B cell (primary cell): ENCODE results near the gene PARD3. TPM values are rescaled to one million over a fixed set of nuclear protein-coding genes. Genes with fewer than 3 reads are reported as not detected.

Experiments used
- ATAC-seq: fragments of 200-7000 bp; cut with Tn5 transposase; one replicate; pipeline ENCODE4 v1.10.0; 2021; ENCODE audit warnings: low read depth, mild to moderate bottlenecking, moderate number of reproducible peaks, moderate library complexity
- CTCF ChIA-PET: fragments of 350-600 bp; sonication (Branson Sonifier 250); formaldehyde crosslinking; loops from one replicate; lab custom pipeline; 2021; ENCODE audit warnings: antibody characterized with exemption, inconsistent platforms; lab: Charles Lee
- POLR2A ChIA-PET: fragments of 350-600 bp; sonication (Branson Sonifier 250); formaldehyde crosslinking; loops from one replicate; lab custom pipeline; 2021; ENCODE audit warnings: antibody characterized with exemption; lab: Charles Lee
- DNase-seq: peaks from one replicate; pipeline ENCODE4 v3.0.0; 2013
- H2AFZ ChIP-seq: 2 replicates; pipeline ENCODE4 v1.6.1; 2012; ENCODE audit warnings: mild to moderate bottlenecking, low read depth, low read length; ENCODE audit not compliant: insufficient read depth, poor library complexity, severe bottlenecking
- H3K27ac ChIP-seq, 2 donors: 1 replicate in 1 of 2; 2 replicates in 1 of 2; pipeline ENCODE4 v1.5.1; 2012 to 2013; ENCODE audit warnings: low read length in 2 of 2, mild to moderate bottlenecking in 2 of 2, moderate library complexity in 1 of 2
- H3K27me3 ChIP-seq, 4 experiments: fragments of 200-600 bp in 1 of 4; sonication (generic) in 1 of 4; replicated peaks in 1 of 4; 1 replicate in 2 of 4; 2 replicates in 2 of 4; pipeline versions ENCODE4 v1.6.1 to v1.7.0; 2013 to 2016; ENCODE audit warnings: low read length in 3 of 4, mild to moderate bottlenecking in 2 of 4, mixed read lengths in 1 of 4, moderate library complexity in 1 of 4; ENCODE audit not compliant: insufficient read depth in 4 of 4, control insufficient read depth in 3 of 4; ENCODE audit errors: control extremely low read depth in 1 of 4
- H3K36me3 ChIP-seq, 2 experiments: replicated peaks in 1 of 2; 1 replicate in 1 of 2; 2 replicates in 1 of 2; pipeline versions ENCODE4 v1.6.1 to v1.7.1; 2013; ENCODE audit warnings: low read length in 1 of 2; ENCODE audit not compliant: insufficient read depth in 2 of 2, control insufficient read depth in 1 of 2; ENCODE audit errors: control extremely low read depth in 1 of 2, extremely low read depth in 1 of 2
- H3K4me1 ChIP-seq, 2 donors: fragments of 200-600 bp in 1 of 2; sonication (generic) in 1 of 2; 1 replicate in 1 of 2; 2 replicates in 1 of 2; pipeline versions ENCODE4 v1.5.1 to v1.6.1; 2013 to 2017; ENCODE audit warnings: low read length in 2 of 2; ENCODE audit not compliant: control insufficient read depth in 2 of 2, insufficient read depth in 2 of 2
- H3K4me2 ChIP-seq: replicated peaks from 2 replicates; pipeline ENCODE3; 2012; ENCODE audit warnings: mild to moderate bottlenecking, low read depth, low read length; ENCODE audit not compliant: poor library complexity, severe bottlenecking
- H3K4me3 ChIP-seq, 5 experiments: fragments of 200-600 bp in 1 of 5; sonication (generic) in 1 of 5; 1 replicate in 3 of 5; 2 replicates in 2 of 5; pipeline versions ENCODE4 v1.5.1 to v1.7.0; 2011 to 2016; ENCODE audit warnings: low read length in 4 of 5, mild to moderate bottlenecking in 4 of 5, low read depth in 2 of 5, control low read depth in 1 of 5, moderate library complexity in 1 of 5; ENCODE audit not compliant: insufficient read depth in 1 of 5; ENCODE audit errors: control extremely low read depth in 1 of 5, extremely low read depth in 1 of 5
- H3K79me2 ChIP-seq: fragments of 200-600 bp; sonication (generic); one replicate; pipeline ENCODE4 v1.6.0; 2016; ENCODE audit warnings: low read length; ENCODE audit not compliant: control insufficient read depth, insufficient read depth
- H3K9ac ChIP-seq: fragments of 200-600 bp; sonication (generic); 2 replicates; pipeline ENCODE4 v1.6.1; 2017; ENCODE audit warnings: mild to moderate bottlenecking, low read length, moderate library complexity
- H3K9me3 ChIP-seq, 3 donors: one replicate each; pipeline versions ENCODE4 v1.6.1 to v1.7.1; 2013; ENCODE audit warnings: low read length in 2 of 3; ENCODE audit not compliant: control insufficient read depth in 2 of 3, insufficient read depth in 1 of 3; ENCODE audit errors: control extremely low read depth in 1 of 3
- H4K20me1 ChIP-seq: 2 replicates; pipeline ENCODE4 v1.6.0; 2012; ENCODE audit warnings: mild to moderate bottlenecking, low read length; ENCODE audit not compliant: insufficient read depth, control insufficient read depth, poor library complexity, severe bottlenecking
- H3K27ac Mint-ChIP-seq: one replicate; pipeline ENCODE4 v1.8.0; 2021; ENCODE audit warnings: mixed read lengths
- H3K27me3 Mint-ChIP-seq: one replicate; pipeline ENCODE4 v1.8.0; 2021; ENCODE audit warnings: mixed read lengths
- H3K4me1 Mint-ChIP-seq: one replicate; pipeline ENCODE4 v1.8.0; 2021; ENCODE audit warnings: mixed read lengths
- H3K4me3 Mint-ChIP-seq: one replicate; pipeline ENCODE4 v1.8.0; 2021; ENCODE audit warnings: mixed read lengths
- H3K9me3 Mint-ChIP-seq: one replicate; pipeline ENCODE4 v1.8.0; 2022; ENCODE audit warnings: mixed read lengths; ENCODE audit not compliant: insufficient read depth
- EZH2 ChIP-seq: IDR thresholded peaks from 2 replicates; pipeline ENCODE4 v1.6.1; 2012; ENCODE audit warnings: borderline replicate concordance, low read depth, mild to moderate bottlenecking, moderate library complexity, low read length; ENCODE audit not compliant: insufficient read depth, poor library complexity, severe bottlenecking
- WGBS: methylation state at CpG from one replicate; pipeline ENCODE4 v1.1.5; 2013; ENCODE audit warnings: missing lambda C conversion rate; ENCODE audit not compliant: insufficient coverage; 5-methylcytosine and 5-hydroxymethylcytosine counted together
- intact Hi-C: fragments of 100-400 bp; cut with micrococcal nuclease; formaldehyde crosslinking; loops from one replicate; pipeline ENCODE4 v1.10.0; 2022
- polyA plus RNA-seq: library from polyadenylated mRNA; depleted of rRNA; stranded (reverse); fragments of >200 nt; gene quantifications from 2 replicates; pipeline ENCODE4 v1.2.3, GENCODE V29; 2012
- total RNA-seq, 2 donors: library from RNA; stranded (reverse); fragments of 120-200 nt in 1 of 2; gene quantifications; 1 replicate in 1 of 2; 2 replicates in 1 of 2; pipeline versions ENCODE4 v1.2.3 to v1.2.4, GENCODE V29; 2013 to 2022
- TF ChIP-seq, protein P1 (sequence below): fragments of 200-600 bp; IDR thresholded peaks from one replicate; pipeline ENCODE4 v1.8.0; 2022; ENCODE audit warnings: antibody characterized with exemption, mild to moderate bottlenecking

Gene PARD3
- total and polyA plus RNA-seq, 2 donors (not counting 1 experiment from before 2014, with no cell fraction given): not detected

DNA sequence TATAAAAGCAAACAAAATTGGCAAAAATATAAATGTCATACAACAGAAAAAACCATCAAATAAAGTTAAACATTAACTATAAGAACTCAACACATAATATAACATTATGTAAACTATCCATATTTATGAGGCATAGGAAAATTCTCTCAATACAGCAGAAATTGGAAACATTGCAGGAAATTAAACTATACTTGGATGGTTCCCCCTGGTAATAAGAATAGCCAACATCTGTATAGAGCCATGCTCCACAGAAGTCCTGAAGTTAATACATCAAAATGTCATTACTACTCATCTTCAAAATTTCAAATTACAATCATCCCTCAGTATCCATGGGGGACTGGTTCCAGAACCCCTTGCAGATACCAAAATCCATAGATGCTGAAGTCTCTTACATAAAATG, 350.5 kb downstream of the PARD3 start:
- Histone ChIP-seq H3K4me2 (no peak overlapping the region), H3K27me3 (no peaks in the 10 kb centered on the region), H4K20me1 (no peaks in the 10 kb centered on the region), H3K4me3 (no peak overlapping the region), H3K36me3 (no peaks in the 10 kb centered on the region), H3K4me1 (no peaks in the 10 kb centered on the region), H3K27ac (no peak overlapping the region), H2AFZ (no peak overlapping the region), H3K79me2 (no peaks in the 10 kb centered on the region), H3K9ac (no peak overlapping the region), H3K9me3 (no peaks in the 10 kb centered on the region)
- H3K4me1 Mint-ChIP-seq: no peaks in the 10 kb centered on the region
- no peak overlapping the region for H3K4me3 Mint-ChIP-seq
- ATAC-seq (no peak), DNase-seq (no peak)
- no peak for TF ChIP-seq EZH2
- TF ChIP-seq, protein P1, sequence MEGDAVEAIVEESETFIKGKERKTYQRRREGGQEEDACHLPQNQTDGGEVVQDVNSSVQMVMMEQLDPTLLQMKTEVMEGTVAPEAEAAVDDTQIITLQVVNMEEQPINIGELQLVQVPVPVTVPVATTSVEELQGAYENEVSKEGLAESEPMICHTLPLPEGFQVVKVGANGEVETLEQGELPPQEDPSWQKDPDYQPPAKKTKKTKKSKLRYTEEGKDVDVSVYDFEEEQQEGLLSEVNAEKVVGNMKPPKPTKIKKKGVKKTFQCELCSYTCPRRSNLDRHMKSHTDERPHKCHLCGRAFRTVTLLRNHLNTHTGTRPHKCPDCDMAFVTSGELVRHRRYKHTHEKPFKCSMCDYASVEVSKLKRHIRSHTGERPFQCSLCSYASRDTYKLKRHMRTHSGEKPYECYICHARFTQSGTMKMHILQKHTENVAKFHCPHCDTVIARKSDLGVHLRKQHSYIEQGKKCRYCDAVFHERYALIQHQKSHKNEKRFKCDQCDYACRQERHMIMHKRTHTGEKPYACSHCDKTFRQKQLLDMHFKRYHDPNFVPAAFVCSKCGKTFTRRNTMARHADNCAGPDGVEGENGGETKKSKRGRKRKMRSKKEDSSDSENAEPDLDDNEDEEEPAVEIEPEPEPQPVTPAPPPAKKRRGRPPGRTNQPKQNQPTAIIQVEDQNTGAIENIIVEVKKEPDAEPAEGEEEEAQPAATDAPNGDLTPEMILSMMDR: no peak
- intact Hi-C loops: no loop called here
- CTCF ChIA-PET: no interaction called here
- H3K27me3 Mint-ChIP-seq: no peaks in the 10 kb centered on the region
- POLR2A ChIA-PET: no interaction called here
- H3K27ac Mint-ChIP-seq: no peak overlapping the region
- no peaks in the 10 kb centered on the region for H3K9me3 Mint-ChIP-seq

DNA sequence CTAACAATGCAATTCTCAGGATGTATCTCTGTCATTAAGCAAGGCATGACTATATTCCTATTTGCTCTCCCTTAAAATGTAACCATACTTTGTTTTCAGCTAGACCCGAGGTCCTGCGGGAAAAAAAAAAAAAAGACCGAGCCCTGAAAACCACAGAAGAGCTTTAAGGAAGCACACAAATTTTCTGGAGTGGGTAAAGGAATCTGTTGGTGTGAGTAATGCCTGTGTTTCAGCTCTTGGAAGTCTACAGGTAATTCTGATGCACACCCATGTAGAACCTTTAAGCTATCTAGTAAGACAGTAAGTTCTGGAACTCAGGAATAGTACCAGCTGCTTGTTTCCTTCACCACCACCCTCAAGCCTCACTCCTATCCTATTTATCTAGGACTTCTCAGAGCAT, 351.1 kb downstream of the PARD3 start:
- Histone ChIP-seq H3K9ac (no peak overlapping the region), H3K27ac (no peak overlapping the region), H3K4me3 (no peak overlapping the region), H3K4me1 (no peaks in the 10 kb centered on the region), H4K20me1 (no peaks in the 10 kb centered on the region), H3K9me3 (no peaks in the 10 kb centered on the region), H2AFZ (no peak overlapping the region), H3K27me3 (no peaks in the 10 kb centered on the region), H3K79me2 (no peaks in the 10 kb centered on the region), H3K4me2 (no peak overlapping the region), H3K36me3 (no peaks in the 10 kb centered on the region)
- DNase-seq (no peak), ATAC-seq (no peak)
- ChIA-PET CTCF (no interaction called here), POLR2A (no interaction called here)
- Mint-ChIP-seq H3K4me1 (no peaks in the 10 kb centered on the region), H3K27me3 (no peaks in the 10 kb centered on the region), H3K4me3 (no peak overlapping the region), H3K9me3 (no peaks in the 10 kb centered on the region), H3K27ac (no peak overlapping the region)
- no peak for TF ChIP-seq EZH2
- TF ChIP-seq, protein P1: no peak
- WGBS: no CpG with 5 or more reads among the region's 3 CpGs
- intact Hi-C loops: no loop called here
